GM18507 (cell line): ENCODE measurements around the gene CARD11.

ENCODE experiments used
- DNase-seq: peaks from one replicate; pipeline ENCODE4 v3.0.0; 2011; ENCODE audit warnings: low read depth; ENCODE audit not compliant: insufficient read length; ENCODE audit errors: extremely low spot score
- FAIRE-seq: peaks from 2 replicates; lab custom pipeline; 2011; peaks lifted over from hg19 to GRCh38; lab: Jason Lieb, UNC

CARD11 gene

GRCh38 chr7:2993868-2994267 lies 49.8 kb downstream of the CARD11 start:
- DNase-seq (no peak), FAIRE-seq (no peak)

GRCh38 chr7:2993396-2993795 lies 50.3 kb downstream of the CARD11 start:
- DNase-seq (no peak), FAIRE-seq (no peak)

GRCh38 chr7:2990949-2991470 lies 52.7 kb downstream of the CARD11 start:
- DNase-seq (no peak), FAIRE-seq (no peak)

- DNase-seq = no peak
- FAIRE-seq = no peak
Measured at GRCh38 chr7:2986561-2986960, 57.1 kb downstream of the CARD11 start.

- FAIRE-seq (peak; percentile 55), DNase-seq (no peak)
Measured at GRCh38 chr7:2985866-2986265, 57.8 kb downstream of the CARD11 start.

GRCh38 chr7:2984091-2984490 lies 59.6 kb downstream of the CARD11 start:
- no peak for FAIRE-seq
- DNase-seq = no peak

- no peak for FAIRE-seq
Measured at GRCh38 chr7:2983586-2983985, 60.1 kb downstream of the CARD11 start.

GRCh38 chr7:2982831-2983230 lies 60.8 kb downstream of the CARD11 start:
- DNase-seq (no peak), FAIRE-seq (peak; percentile 69)

More at GRCh38 chr7:2983586-2983985, 60.1 kb downstream of the CARD11 start:
- DNase-seq = no peak

- no peak for DNase-seq
- FAIRE-seq = no peak
Measured at GRCh38 chr7:2982401-2982800, 61.3 kb downstream of the CARD11 start.

- FAIRE-seq = no peak
- no peak for DNase-seq
Measured at GRCh38 chr7:2981103-2981480, 62.6 kb downstream of the CARD11 start.

- FAIRE-seq = peak; percentile 52
Measured at GRCh38 chr7:2980401-2981102, 63.1 kb downstream of the CARD11 start.

GRCh38 chr7:2979951-2980350 lies 63.7 kb downstream of the CARD11 start:
- DNase-seq (no peak), FAIRE-seq (no peak)

More at GRCh38 chr7:2980401-2981102, 63.1 kb downstream of the CARD11 start:
- DNase-seq = no peak

- no peak for FAIRE-seq
Measured at GRCh38 chr7:2979201-2979631, 64.5 kb downstream of the CARD11 start.

GRCh38 chr7:2978408-2978807 lies 65.3 kb downstream of the CARD11 start:
- peak; percentile 99 for FAIRE-seq
- DNase-seq = peak; percentile 61

More at GRCh38 chr7:2979201-2979631, 64.5 kb downstream of the CARD11 start:
- DNase-seq = no peak

GRCh38 chr7:2975821-2976371 lies 67.8 kb downstream of the CARD11 start:
- FAIRE-seq (no peak), DNase-seq (no peak)

GRCh38 chr7:2974093-2974819 lies 69.4 kb downstream of the CARD11 start:
- no peak for DNase-seq
- no peak for FAIRE-seq

GRCh38 chr7:2972835-2973161 lies 70.9 kb downstream of the CARD11 start:
- FAIRE-seq (no peak), DNase-seq (no peak)

- no peak for DNase-seq
- peak; percentile 87 for FAIRE-seq
Measured at GRCh38 chr7:2971914-2972834, 71.5 kb downstream of the CARD11 start.

GRCh38 chr7:2970861-2971260 lies 72.8 kb downstream of the CARD11 start:
- DNase-seq = no peak
- no peak for FAIRE-seq

GRCh38 chr7:2970307-2970664 lies 73.4 kb downstream of the CARD11 start:
- no peak for DNase-seq
- peak; percentile 15 for FAIRE-seq
